HepG2 (cell line): ENCODE measurements around the gene KLF6. TPM values are rescaled to one million over a fixed set of nuclear protein-coding genes. Genes with fewer than 3 reads are reported as not detected.

Experiments
- AGO2 ChIP-seq: fragments of 200-400 bp; formaldehyde crosslinking; optimal IDR thresholded peaks from 2 replicates; pipeline ENCODE3; 2017; ENCODE audit warnings: mild to moderate bottlenecking, low read depth, low read length, moderate library complexity
- CBX5 ChIP-seq: sonication (generic); formaldehyde crosslinking; IDR thresholded peaks from 2 replicates; pipeline ENCODE4 v1.4.0; 2020; ENCODE audit warnings: missing genetic modification reagents, borderline replicate concordance
- CENPT ChIP-seq: sonication (generic); formaldehyde crosslinking; IDR thresholded peaks from 2 replicates; pipeline ENCODE4 v1.8.0; 2022; ENCODE audit warnings: low read depth, mild to moderate bottlenecking, moderate library complexity, missing genetic modification reagents
- FOSL2 ChIP-seq: sonication (generic); formaldehyde crosslinking; IDR thresholded peaks from 2 replicates; pipeline ENCODE4 v1.4.0; 2020; ENCODE audit warnings: missing genetic modification reagents
- HNF1A ChIP-seq, 2 experiments: sonication (generic) in 1 of 2; formaldehyde crosslinking in 1 of 2; IDR thresholded peaks; 2 replicates each; pipeline versions ENCODE4 v1.4.0 to v1.6.1; 2016 to 2020; ENCODE audit warnings: borderline replicate concordance in 1 of 2, low read depth in 1 of 2, mild to moderate bottlenecking in 1 of 2, missing genetic modification reagents in 1 of 2
- IRF2 ChIP-seq: IDR thresholded peaks from 2 replicates; pipeline ENCODE4 v1.6.1; 2018; ENCODE audit warnings: missing genetic modification reagents, missing compliant biosample characterization
- KDM3A ChIP-seq: IDR thresholded peaks from 2 replicates; pipeline ENCODE4 v1.6.1; 2018; ENCODE audit warnings: low read depth, missing compliant biosample characterization
- NFKB2 ChIP-seq: sonication (generic); formaldehyde crosslinking; IDR thresholded peaks from 2 replicates; pipeline ENCODE4 v1.4.0; 2020; ENCODE audit warnings: missing genetic modification reagents, borderline replicate concordance
- PBX3 ChIP-seq: sonication (generic); formaldehyde crosslinking; IDR thresholded peaks from 2 replicates; pipeline ENCODE4 v1.8.1; 2023; ENCODE audit warnings: missing genetic modification reagents, inconsistent platforms, borderline replicate concordance
- PHF21A ChIP-seq: sonication (generic); formaldehyde crosslinking; IDR thresholded peaks from 2 replicates; pipeline ENCODE4 v1.5.0; 2020; ENCODE audit warnings: mild to moderate bottlenecking, missing genetic modification reagents
- PRDM15 ChIP-seq: sonication (generic); formaldehyde crosslinking; IDR thresholded peaks from 2 replicates; pipeline ENCODE4 v1.4.0; 2020; ENCODE audit warnings: missing genetic modification reagents
- RBM22 ChIP-seq: fragments of 200-400 bp; formaldehyde crosslinking; optimal IDR thresholded peaks from 2 replicates; pipeline ENCODE3; 2017; ENCODE audit warnings: mild to moderate bottlenecking, low read length, moderate library complexity
- RXRA ChIP-seq: sonication (generic); formaldehyde crosslinking; IDR thresholded peaks from 2 replicates; pipeline ENCODE4 v1.5.1; 2020; ENCODE audit warnings: missing genetic modification reagents
- SETDB1 ChIP-seq: sonication (generic); formaldehyde crosslinking; IDR thresholded peaks from 2 replicates; pipeline ENCODE4 v1.5.1; 2020; ENCODE audit warnings: missing genetic modification reagents, mild to moderate bottlenecking, borderline replicate concordance
- SMC3 ChIP-seq: IDR thresholded peaks from 2 replicates; pipeline ENCODE4 v1.6.1; 2011; ENCODE audit warnings: low read length, improper control_type of control experiment
- SPEN ChIP-seq: sonication (generic); formaldehyde crosslinking; IDR thresholded peaks from 2 replicates; pipeline ENCODE4 v1.5.1; 2020; ENCODE audit warnings: low read depth, mild to moderate bottlenecking, missing genetic modification reagents
- ZBTB37 ChIP-seq: sonication (generic); formaldehyde crosslinking; IDR thresholded peaks from 2 replicates; pipeline ENCODE4 v1.4.0; 2020; ENCODE audit warnings: mild to moderate bottlenecking, missing genetic modification reagents
- polyA plus RNA-seq, 8 experiments: library from polyadenylated mRNA; depleted of rRNA in 3 of 8; stranded (reverse) in 7 of 8; unstranded in 1 of 8; fragments of >200 nt; fragmentation: Illumina TruSeq in 4 of 8; extraction: Trizol in 4 of 8; gene quantifications; 2 replicates each; pipeline versions ENCODE4 v1.2.1 to v1.2.3, GENCODE V29; 2011 to 2016; ENCODE audit warnings: low read depth in 4 of 8, missing spikeins in 1 of 8, mixed read lengths in 1 of 8; ENCODE audit not compliant: insufficient read depth in 1 of 8
- total RNA-seq, 5 experiments: library from RNA; depleted of rRNA; stranded (reverse); fragments of >200 nt; fragmentation: Illumina TruSeq; extraction: Trizol; gene quantifications; 2 replicates each; pipeline ENCODE4 v1.2.3, GENCODE V29; 2016; ENCODE audit warnings: low read depth in 1 of 5

Gene KLF6
- total and polyA plus RNA-seq, 2 of the 13 experiments (the other 11 are each of a cell fraction or from before 2014, with no cell fraction given) = 27.0 to 71.9 TPM

- TF ChIP-seq HNF1A (IDR thresholded peaks at IDR 0.05; ENCODE audit: low read depth) (no peak), HNF1A (CRISPR knock-in tag; IDR thresholded peaks at IDR 0.05; ENCODE audit: borderline replicate concordance) (0 out of 2 replicates have a peak, but pooled peaks have one; percentile 48), AGO2 (peak; percentile 87), IRF2 (0 out of 2 replicates have a peak, but pooled peaks have one; percentile 25), PHF21A (CRISPR knock-in tag) (no peak), SETDB1 (CRISPR knock-in tag) (no peak), ZBTB37 (CRISPR knock-in tag) (no peak), RBM22 (peak; percentile 100), CBX5 (CRISPR knock-in tag) (peak; percentile 58; the same call in 1 of the 2 replicates), RXRA (CRISPR knock-in tag) (peak; percentile 52; the same call in 1 of the 2 replicates), PBX3 (CRISPR knock-in tag) (no peak), PRDM15 (no peak), SMC3 (peak; percentile 10; the same call in 1 of the 2 replicates), NFKB2 (CRISPR knock-in tag) (peak; percentile 43; the same call in 1 of the 2 replicates), KDM3A (no peak), SPEN (peak; percentile 19; the same call in 1 of the 2 replicates), CENPT (no peak), FOSL2 (CRISPR knock-in tag) (no peak)
Observed at GRCh38 chr10:3775696-3776551, 9.1 kb downstream of the KLF6 start (continued).
